IMR-90 (cell line): ENCODE measurements around the gene KCNK15. TPM values are rescaled to one million over a fixed set of nuclear protein-coding genes. Genes with fewer than 3 reads are reported as not detected.
A peak's percentile ranks its signal among the peaks of the same experiment; 100 is the strongest.

Experiments
- ATAC-seq: fragments of 200-7000 bp; cut with Tn5 transposase; 2 replicates; pipeline ENCODE4 v1.9.1; 2020; ENCODE audit warnings: low read depth, mild to moderate bottlenecking, moderate library complexity
- BruUV-seq: library from RNA; stranded (reverse); fragments of 400-500 nt; replicated peaks from 2 replicates; lab custom pipeline; 2021; lab: Mats Ljungman, UMichigan
- CTCF ChIA-PET: fragments of 300-600 bp; formaldehyde crosslinking; extraction: SDS; loops from one replicate; lab custom pipeline; 2021; ENCODE audit warnings: antibody characterized with exemption; lab: Yijun Ruan, JAX
- POLR2A ChIA-PET: fragments of 300-600 bp; sonication (Branson Sonifier 250); formaldehyde crosslinking; loops from one replicate; lab custom pipeline; 2022; ENCODE audit warnings: antibody characterized with exemption; ENCODE audit not compliant: unreplicated experiment; lab: Charles Lee
- DNase-seq: peaks from one replicate; pipeline ENCODE4 v3.0.0; 2013
- H2AFZ ChIP-seq: replicated peaks from 2 replicates; pipeline ENCODE3; 2013; ENCODE audit warnings: low read length, mild to moderate bottlenecking; ENCODE audit not compliant: poor library complexity
- H2AK5ac ChIP-seq: 2 replicates; pipeline ENCODE4 v1.6.1; 2013; ENCODE audit warnings: low read depth, low read length, inconsistent platforms
- H2AK9ac ChIP-seq: replicated peaks from 2 replicates; pipeline ENCODE3; 2013; ENCODE audit warnings: mild to moderate bottlenecking, low read depth, low read length, moderate library complexity; ENCODE audit not compliant: poor library complexity
- H2BK120ac ChIP-seq: 2 replicates; pipeline ENCODE4 v1.6.1; 2013; ENCODE audit warnings: low read depth, low read length, inconsistent platforms
- H2BK15ac ChIP-seq: 3 replicates; pipeline ENCODE4 v1.6.1; 2013; ENCODE audit warnings: low read depth, low read length, inconsistent platforms
- H2BK20ac ChIP-seq: 2 replicates; pipeline ENCODE4 v1.6.1; 2013; ENCODE audit warnings: low read depth, mild to moderate bottlenecking, inconsistent platforms, low read length, moderate library complexity
- H2BK5ac ChIP-seq: 2 replicates; pipeline ENCODE4 v1.6.1; 2013; ENCODE audit warnings: mild to moderate bottlenecking, low read depth, low read length, inconsistent platforms; ENCODE audit not compliant: poor library complexity, severe bottlenecking
- H3K14ac ChIP-seq: replicated peaks from 2 replicates; pipeline ENCODE4 v1.6.1; 2013; ENCODE audit warnings: low read depth, low read length, inconsistent platforms
- H3K18ac ChIP-seq: 2 replicates; pipeline ENCODE4 v1.6.1; 2013; ENCODE audit warnings: low read depth, low read length, control low read depth
- H3K23ac ChIP-seq: 2 replicates; pipeline ENCODE4 v1.6.1; 2013; ENCODE audit warnings: low read depth, low read length, inconsistent platforms
- H3K27ac ChIP-seq: 2 replicates; pipeline ENCODE4 v1.5.1; 2013; ENCODE audit warnings: mild to moderate bottlenecking, control low read depth, low read length; ENCODE audit not compliant: insufficient read depth
- H3K27me3 ChIP-seq: 2 replicates; pipeline ENCODE4 v1.6.1; 2013; ENCODE audit warnings: low read length; ENCODE audit not compliant: control insufficient read depth, insufficient read depth
- H3K36me3 ChIP-seq: 2 replicates; pipeline ENCODE4 v1.6.1; 2013; ENCODE audit warnings: low read length, mixed read lengths; ENCODE audit not compliant: control insufficient read depth, insufficient read depth
- H3K4ac ChIP-seq: 2 replicates; pipeline ENCODE4 v1.6.1; 2013; ENCODE audit warnings: low read depth, low read length, inconsistent platforms
- H3K4me1 ChIP-seq: 2 replicates; pipeline ENCODE4 v1.6.1; 2013; ENCODE audit warnings: low read length, mixed read lengths; ENCODE audit not compliant: control insufficient read depth, insufficient read depth
- H3K4me2 ChIP-seq: 2 replicates; pipeline ENCODE4 v1.6.1; 2013; ENCODE audit warnings: low read depth, mild to moderate bottlenecking, control low read depth, low read length, moderate library complexity
- H3K4me3 ChIP-seq: 2 replicates; pipeline ENCODE4 v1.5.1; 2013; ENCODE audit warnings: low read depth, mild to moderate bottlenecking, control low read depth, low read length, moderate library complexity; ENCODE audit not compliant: insufficient read depth
- H3K56ac ChIP-seq: 2 replicates; pipeline ENCODE4 v1.6.1; 2013; ENCODE audit warnings: low read length, inconsistent platforms; ENCODE audit not compliant: insufficient read depth; ENCODE audit errors: extremely low read depth
- H3K79me1 ChIP-seq, 2 experiments: 2 replicates each; pipeline ENCODE4 v1.6.1; 2013; ENCODE audit warnings: low read length in 2 of 2, inconsistent platforms in 1 of 2, low read depth in 1 of 2
- H3K9ac ChIP-seq: 2 replicates; pipeline ENCODE4 v1.6.1; 2013; ENCODE audit warnings: low read depth, low read length, control low read depth
- H3K9me1 ChIP-seq: 2 replicates; pipeline ENCODE4 v1.6.1; 2013; ENCODE audit warnings: low read length, inconsistent platforms; ENCODE audit not compliant: insufficient read depth
- H3K9me3 ChIP-seq: 2 replicates; pipeline ENCODE4 v1.6.1; 2013; ENCODE audit warnings: low read length; ENCODE audit not compliant: control insufficient read depth, insufficient read depth
- H4K20me1 ChIP-seq: 2 replicates; pipeline ENCODE4 v1.6.1; 2013; ENCODE audit warnings: low read length, inconsistent platforms; ENCODE audit not compliant: insufficient read depth
- H4K5ac ChIP-seq: 2 replicates; pipeline ENCODE4 v1.6.1; 2013; ENCODE audit warnings: mild to moderate bottlenecking, low read depth, low read length, control low read depth
- H4K8ac ChIP-seq, 2 experiments: 2 replicates each; pipeline ENCODE4 v1.6.1; 2013; ENCODE audit warnings: low read depth in 2 of 2, low read length in 2 of 2, control low read depth in 1 of 2, inconsistent platforms in 1 of 2
- H4K91ac ChIP-seq: 2 replicates; pipeline ENCODE4 v1.6.1; 2013; ENCODE audit warnings: low read depth, low read length, inconsistent platforms; ENCODE audit not compliant: insufficient read depth
- BHLHE40 ChIP-seq: fragments of 150-350 bp; IDR thresholded peaks from 2 replicates; pipeline ENCODE4 v1.6.1; 2016; ENCODE audit warnings: mild to moderate bottlenecking, low read depth, low read length
- CEBPB ChIP-seq: IDR thresholded peaks from 2 replicates; pipeline ENCODE4 v1.6.1; 2012; ENCODE audit warnings: low read depth, low read length, improper control_type of control experiment
- CHD1 ChIP-seq: IDR thresholded peaks from 2 replicates; pipeline ENCODE4 v1.6.1; 2012; ENCODE audit warnings: low read depth, low read length, improper control_type of control experiment
- MAFK ChIP-seq: IDR thresholded peaks from 2 replicates; pipeline ENCODE4 v1.6.1; 2012; ENCODE audit warnings: low read depth, low read length, improper control_type of control experiment
- MAZ ChIP-seq: IDR thresholded peaks from 2 replicates; pipeline ENCODE4 v1.6.1; 2012; ENCODE audit warnings: low read depth, mild to moderate bottlenecking, low read length, improper control_type of control experiment, moderate library complexity, borderline replicate concordance
- MXI1 ChIP-seq: IDR thresholded peaks from 2 replicates; pipeline ENCODE4 v1.6.1; 2012; ENCODE audit warnings: low read depth, mild to moderate bottlenecking, low read length, moderate library complexity, borderline replicate concordance
- NFE2L2 ChIP-seq: fragments of 150-350 bp; IDR thresholded peaks from 2 replicates; pipeline ENCODE4 v1.6.1; 2016; ENCODE audit warnings: low read depth, mild to moderate bottlenecking, low read length
- RAD21 ChIP-seq: IDR thresholded peaks from 2 replicates; pipeline ENCODE4 v1.6.1; 2012; ENCODE audit warnings: low read length, improper control_type of control experiment
- RCOR1 ChIP-seq: IDR thresholded peaks from 2 replicates; pipeline ENCODE4 v1.6.1; 2012; ENCODE audit warnings: mild to moderate bottlenecking, low read length, improper control_type of control experiment; ENCODE audit not compliant: insufficient replicate concordance
- RFX5 ChIP-seq: IDR thresholded peaks from 2 replicates; pipeline ENCODE4 v1.8.0; 2012; ENCODE audit warnings: low read depth, mild to moderate bottlenecking, low read length, moderate library complexity
- SMC3 ChIP-seq: fragments of 150-350 bp; IDR thresholded peaks from 2 replicates; pipeline ENCODE4 v1.6.1; 2016; ENCODE audit warnings: low read depth, mild to moderate bottlenecking, antibody characterized with exemption, low read length, moderate library complexity
- WGBS, 2 experiments: methylation state at CpG; one replicate each; pipeline versions ENCODE4 v1.1.5 to v1.1.7; 2013; ENCODE audit warnings: missing lambda C conversion rate in 2 of 2; ENCODE audit not compliant: insufficient read length in 1 of 2; ENCODE audit errors: extremely low coverage in 2 of 2; 5-methylcytosine and 5-hydroxymethylcytosine counted together
- dilution Hi-C: fragments of 300-500 bp; cut with HindIII; formaldehyde crosslinking; loops from one replicate; pipeline ENCODE4 v1.14.3; 2018; ENCODE audit warnings: low sequenced_read_pairs; ENCODE audit not compliant: unreplicated experiment
- in situ Hi-C: fragments of 300-500 bp; cut with MboI; formaldehyde crosslinking; loops from 3 replicates; pipeline ENCODE4 v1.14.3; 2019; ENCODE audit warnings: low sequenced_read_pairs, inconsistent platforms, mixed read lengths
- intact Hi-C: fragments of 100-400 bp; cut with micrococcal nuclease; formaldehyde crosslinking; loops from 2 replicates; pipeline ENCODE4 v1.10.0; 2022
- polyA plus RNA-seq, 3 experiments: library from polyadenylated mRNA; depleted of rRNA; stranded (reverse); fragments of >200 nt; gene quantifications; 2 replicates each; pipeline ENCODE4 v1.2.3, GENCODE V29; 2012; ENCODE audit warnings: low replicate concordance in 1 of 3
- total RNA-seq: library from RNA; depleted of rRNA; stranded (reverse); fragments of >200 nt; gene quantifications from 2 replicates; pipeline ENCODE4 v1.2.3, GENCODE V29; 2012
- TF ChIP-seq, protein P1 (sequence below): fragments of 150-350 bp; IDR thresholded peaks from 2 replicates; pipeline ENCODE4 v1.6.1; 2017; ENCODE audit warnings: mild to moderate bottlenecking, antibody characterized with exemption, low read length, low read depth
- TF ChIP-seq, protein P2 (sequence below): fragments of 150-350 bp; IDR thresholded peaks from 2 replicates; pipeline ENCODE4 v1.6.1; 2016; ENCODE audit warnings: low read depth, mild to moderate bottlenecking, low read length, moderate library complexity, borderline replicate concordance
- TF ChIP-seq, protein P3 (sequence below): conservative IDR thresholded peaks from 2 replicates; pipeline ENCODE4 v1.5.1; 2012; ENCODE audit warnings: mild to moderate bottlenecking, low read depth, low read length, improper control_type of control experiment

KCNK15 gene
- total and polyA plus RNA-seq, 2 of the 4 experiments (the other 2 are of a cell fraction), result not detected

GRCh38 chr20:44723391-44723790 is 22.3 kb upstream of the KCNK15 start:
- no peak overlapping the region; the same call in 1 of the 2 replicates for H4K5ac ChIP-seq
- CTCF ChIA-PET, result interaction anchor here (0.6 kb wide), 1 partner anchor 1091 kb away, joined by 4 read pairs; no protein-coding TSS in a partner anchor
- no TSS peak for BruUV-seq
- H2AK5ac ChIP-seq, result peak overlapping the region; percentile 53; the same call in 1 of the 2 replicates
- no peak overlapping the region; the same call in 1 of the 2 replicates for H3K4ac ChIP-seq
- 0 out of 2 replicates have a peak overlapping the region, but pooled peaks have one; percentile 17 for H3K14ac ChIP-seq
- no peak overlapping the region for H2AFZ ChIP-seq
- peak overlapping the region; percentile 8; the same call in 1 of the 2 replicates for H2BK120ac ChIP-seq
- H3K36me3 ChIP-seq, result no peaks in the 10 kb centered on the region
- ATAC-seq, result no peak
- H3K27me3 ChIP-seq, result no peaks in the 10 kb centered on the region; the same call in 1 of the 2 replicates
- intact Hi-C loops, result no loop called here
- no peak overlapping the region for H3K9ac ChIP-seq
- no peak overlapping the region for H3K4me2 ChIP-seq
- H2AK9ac ChIP-seq, result no peak overlapping the region
- H2BK15ac ChIP-seq, result peak overlapping the region; percentile 20; the same call in 1 of the 3 replicates
- H3K4me3 ChIP-seq, result no peak overlapping the region
- peak overlapping the region; percentile 14; the same call in 1 of the 2 replicates for H4K91ac ChIP-seq
- 92% methylated on average over 4 of the region's 7 CpGs; no CpG with 5 or more reads in 1 of the 2 experiments for WGBS, 2 experiments
- TF ChIP-seq RFX5 (no peak), MAZ (no peak), NFE2L2 (no peak), SMC3 (no peak), CHD1 (no peak), MXI1 (no peak), BHLHE40 (no peak), CEBPB (no peak), RAD21 (no peak), MAFK (no peak), RCOR1 (no peak)
- TF ChIP-seq, protein P1, sequence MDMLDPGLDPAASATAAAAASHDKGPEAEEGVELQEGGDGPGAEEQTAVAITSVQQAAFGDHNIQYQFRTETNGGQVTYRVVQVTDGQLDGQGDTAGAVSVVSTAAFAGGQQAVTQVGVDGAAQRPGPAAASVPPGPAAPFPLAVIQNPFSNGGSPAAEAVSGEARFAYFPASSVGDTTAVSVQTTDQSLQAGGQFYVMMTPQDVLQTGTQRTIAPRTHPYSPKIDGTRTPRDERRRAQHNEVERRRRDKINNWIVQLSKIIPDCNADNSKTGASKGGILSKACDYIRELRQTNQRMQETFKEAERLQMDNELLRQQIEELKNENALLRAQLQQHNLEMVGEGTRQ, result no peak
- TF ChIP-seq, protein P2, sequence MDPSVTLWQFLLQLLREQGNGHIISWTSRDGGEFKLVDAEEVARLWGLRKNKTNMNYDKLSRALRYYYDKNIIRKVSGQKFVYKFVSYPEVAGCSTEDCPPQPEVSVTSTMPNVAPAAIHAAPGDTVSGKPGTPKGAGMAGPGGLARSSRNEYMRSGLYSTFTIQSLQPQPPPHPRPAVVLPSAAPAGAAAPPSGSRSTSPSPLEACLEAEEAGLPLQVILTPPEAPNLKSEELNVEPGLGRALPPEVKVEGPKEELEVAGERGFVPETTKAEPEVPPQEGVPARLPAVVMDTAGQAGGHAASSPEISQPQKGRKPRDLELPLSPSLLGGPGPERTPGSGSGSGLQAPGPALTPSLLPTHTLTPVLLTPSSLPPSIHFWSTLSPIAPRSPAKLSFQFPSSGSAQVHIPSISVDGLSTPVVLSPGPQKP, result no peak
- TF ChIP-seq, protein P3, sequence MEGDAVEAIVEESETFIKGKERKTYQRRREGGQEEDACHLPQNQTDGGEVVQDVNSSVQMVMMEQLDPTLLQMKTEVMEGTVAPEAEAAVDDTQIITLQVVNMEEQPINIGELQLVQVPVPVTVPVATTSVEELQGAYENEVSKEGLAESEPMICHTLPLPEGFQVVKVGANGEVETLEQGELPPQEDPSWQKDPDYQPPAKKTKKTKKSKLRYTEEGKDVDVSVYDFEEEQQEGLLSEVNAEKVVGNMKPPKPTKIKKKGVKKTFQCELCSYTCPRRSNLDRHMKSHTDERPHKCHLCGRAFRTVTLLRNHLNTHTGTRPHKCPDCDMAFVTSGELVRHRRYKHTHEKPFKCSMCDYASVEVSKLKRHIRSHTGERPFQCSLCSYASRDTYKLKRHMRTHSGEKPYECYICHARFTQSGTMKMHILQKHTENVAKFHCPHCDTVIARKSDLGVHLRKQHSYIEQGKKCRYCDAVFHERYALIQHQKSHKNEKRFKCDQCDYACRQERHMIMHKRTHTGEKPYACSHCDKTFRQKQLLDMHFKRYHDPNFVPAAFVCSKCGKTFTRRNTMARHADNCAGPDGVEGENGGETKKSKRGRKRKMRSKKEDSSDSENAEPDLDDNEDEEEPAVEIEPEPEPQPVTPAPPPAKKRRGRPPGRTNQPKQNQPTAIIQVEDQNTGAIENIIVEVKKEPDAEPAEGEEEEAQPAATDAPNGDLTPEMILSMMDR, result no peak
- H3K56ac ChIP-seq, result no peak overlapping the region
- H3K27ac ChIP-seq, result no peak overlapping the region
- 0 out of 2 replicates have a peak overlapping the region, but pooled peaks have one; percentile 18 for H2BK20ac ChIP-seq
- no peak overlapping the region for H4K8ac ChIP-seq
- H4K20me1 ChIP-seq, result no peaks in the 10 kb centered on the region; the same call in 1 of the 2 replicates
- H3K23ac ChIP-seq, result no peak overlapping the region
- H3K4me1 ChIP-seq, result peaks cover 7% of the 10 kb centered on the region
- DNase-seq, result no peak
- H2BK5ac ChIP-seq, result no peak overlapping the region
- H3K9me3 ChIP-seq, result no peaks in the 10 kb centered on the region
- dilution Hi-C loops, result no loop called here
- no peaks in the 10 kb centered on the region for H3K79me1 ChIP-seq
- POLR2A ChIA-PET, result no interaction called here
- no peak overlapping the region for H3K18ac ChIP-seq
- H3K9me1 ChIP-seq, result peaks cover 5% of the 10 kb centered on the region; the same call in 1 of the 2 replicates
- in situ Hi-C loops, result no loop called here
